Hematopoietic multipotent progenitor cell treated with erythropoietin and hydrocortisone succinate and interleukin-3 and kit ligand, for 4 days (in vitro differentiated cells): ENCODE results near the gene AFG1L.
A peak's percentile ranks its signal among the peaks of the same experiment; 100 is the strongest.

Experiments
- DNase-seq: peaks from one replicate; pipeline ENCODE4 v3.0.0-alpha.2; 2015

Gene AFG1L

DNA sequence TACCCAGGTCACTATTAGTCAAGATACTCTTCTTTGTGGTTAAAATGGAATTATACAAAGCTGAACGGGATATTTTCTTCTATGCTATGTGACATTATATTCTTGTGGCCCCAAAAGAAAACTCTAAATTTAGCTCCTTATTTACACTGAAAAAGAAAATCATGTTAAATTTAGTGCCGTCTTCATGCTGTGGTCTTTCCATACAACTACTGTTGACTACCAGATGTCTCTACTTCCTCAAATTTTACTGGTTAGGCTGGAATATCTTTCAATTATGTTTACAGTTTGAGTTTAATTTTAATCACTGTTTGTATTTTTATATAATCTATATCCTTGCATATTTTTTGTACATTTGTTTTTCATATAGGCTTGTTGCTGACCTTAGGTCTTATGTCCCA lies 170.2 kb downstream of the AFG1L start:
- peak; percentile 28 for DNase-seq

DNA sequence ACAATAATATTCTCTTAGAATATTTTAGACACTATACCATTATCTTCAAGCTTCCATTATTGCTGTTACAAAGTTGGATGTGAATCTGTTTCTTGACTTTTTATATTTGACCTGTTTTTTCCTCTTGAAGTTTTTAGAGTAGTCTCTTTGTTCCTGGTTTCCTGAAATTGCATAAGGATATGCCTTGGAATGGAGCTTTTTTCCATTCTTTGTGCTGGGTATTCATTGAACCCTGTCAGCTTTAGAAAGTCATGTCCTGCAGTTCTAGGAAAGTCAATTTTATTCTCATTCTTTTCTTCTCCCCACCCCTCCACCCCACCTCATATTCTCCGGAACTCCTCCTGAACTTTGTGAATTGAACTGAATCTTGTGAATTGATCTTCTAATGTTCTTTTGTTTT lies 173.5 kb downstream of the AFG1L start:
- no peak for DNase-seq

DNA sequence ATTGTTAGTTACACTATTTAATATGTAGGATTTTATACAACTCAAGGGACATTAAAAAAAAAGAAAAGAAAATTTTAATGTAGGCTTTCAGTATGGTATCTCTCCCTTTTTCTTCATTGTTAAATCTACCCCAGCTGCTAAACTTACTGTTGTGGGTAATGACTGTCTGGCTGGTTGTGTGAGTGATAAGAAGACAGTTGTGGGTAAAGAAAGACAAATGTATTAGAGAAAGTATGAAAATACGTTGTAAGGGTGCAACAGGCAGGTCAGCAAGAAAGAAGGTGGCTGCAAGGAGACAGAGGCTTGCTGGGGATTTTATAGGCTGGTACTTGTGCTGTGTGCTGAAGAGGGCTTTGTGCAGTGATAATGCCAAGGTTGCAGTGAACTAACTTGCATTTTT lies 174.5 kb downstream of the AFG1L start:
- peak; percentile 80 for DNase-seq

DNA sequence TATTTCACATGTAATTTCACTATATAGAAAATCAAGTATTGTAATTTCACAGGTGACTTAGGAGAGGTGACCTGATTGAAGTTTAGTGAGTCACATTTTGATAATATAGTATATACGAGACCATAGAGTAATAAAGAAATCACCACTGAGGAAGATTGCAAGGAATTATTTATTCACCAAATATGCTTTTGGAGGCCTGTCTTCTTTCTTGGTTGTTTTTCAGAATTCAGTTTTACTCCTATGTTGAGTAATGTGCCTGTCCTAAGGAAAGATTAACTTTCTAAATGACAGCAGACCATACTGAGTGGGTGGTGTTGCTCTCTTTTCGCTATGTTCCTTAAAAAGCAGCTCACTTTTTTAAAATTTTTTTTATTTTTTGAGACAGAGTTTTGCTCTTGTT lies 178.3 kb downstream of the AFG1L start:
- DNase-seq = no peak

DNA sequence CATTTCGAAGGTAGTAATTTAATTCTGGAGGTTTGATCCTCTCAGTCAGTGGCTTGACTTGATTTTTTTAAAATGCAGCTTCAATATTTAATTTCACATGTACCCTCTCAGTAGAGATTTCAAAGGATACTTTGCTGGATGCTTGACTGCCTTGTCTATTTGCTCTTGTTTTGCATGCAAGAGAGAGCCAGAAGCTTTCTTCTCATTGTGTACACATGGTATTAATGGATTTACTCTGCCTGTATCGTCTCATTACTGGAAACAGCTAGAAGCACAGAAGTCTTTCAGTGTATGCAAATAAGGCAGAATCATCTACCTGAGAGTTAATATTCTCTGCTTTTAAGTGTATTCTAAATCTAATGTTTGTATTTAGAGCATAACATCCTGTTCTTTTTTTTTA lies 181.5 kb downstream of the AFG1L start:
- DNase-seq = no peak

DNA sequence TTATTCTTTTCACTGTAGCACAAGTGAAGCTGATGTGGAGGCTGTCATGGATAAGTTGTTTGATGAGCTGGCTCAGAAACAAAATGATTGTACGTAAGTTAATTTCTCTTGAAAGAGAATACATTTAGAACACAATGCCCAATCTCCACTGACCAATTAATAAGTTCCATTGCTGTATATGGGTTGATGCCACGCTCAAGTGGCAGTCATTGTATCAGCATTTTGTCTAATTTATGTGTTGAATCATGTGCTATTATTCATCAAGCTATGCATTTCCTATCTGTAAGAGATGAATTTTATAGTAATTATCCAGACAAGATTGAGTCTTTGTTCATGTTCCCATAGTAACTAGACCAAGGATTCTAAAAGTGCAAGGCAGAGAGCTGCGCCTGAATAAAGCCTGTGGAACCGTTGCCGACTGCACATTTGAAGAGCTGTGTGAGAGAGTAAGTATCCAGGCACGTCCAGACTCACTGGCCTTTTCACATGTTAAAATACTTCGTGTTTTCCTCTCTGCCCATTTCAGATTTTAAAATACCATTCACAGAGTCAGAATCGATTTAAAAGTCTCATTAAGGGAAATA lies 182.1 kb downstream of the AFG1L start:
- no peak for DNase-seq

DNA sequence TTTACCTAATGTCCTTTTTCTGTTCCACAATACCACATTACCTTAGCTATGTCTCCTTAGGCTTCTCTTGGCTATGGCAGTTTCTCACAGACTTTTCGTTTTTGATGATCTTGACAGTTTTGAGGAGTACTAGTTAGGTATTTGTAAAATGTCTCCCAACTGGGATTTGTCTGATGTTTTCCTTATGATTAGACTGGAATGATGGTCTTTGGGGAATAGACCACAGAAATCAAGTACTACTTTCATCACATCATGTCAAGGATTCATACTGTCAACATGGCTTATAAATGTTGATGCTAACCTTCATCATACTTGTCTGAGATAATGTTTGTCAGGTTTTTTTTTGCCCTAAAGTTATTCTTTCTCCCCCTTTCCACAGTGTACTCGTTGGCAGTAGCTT lies 187.7 kb downstream of the AFG1L start:
- DNase-seq = no peak

DNA sequence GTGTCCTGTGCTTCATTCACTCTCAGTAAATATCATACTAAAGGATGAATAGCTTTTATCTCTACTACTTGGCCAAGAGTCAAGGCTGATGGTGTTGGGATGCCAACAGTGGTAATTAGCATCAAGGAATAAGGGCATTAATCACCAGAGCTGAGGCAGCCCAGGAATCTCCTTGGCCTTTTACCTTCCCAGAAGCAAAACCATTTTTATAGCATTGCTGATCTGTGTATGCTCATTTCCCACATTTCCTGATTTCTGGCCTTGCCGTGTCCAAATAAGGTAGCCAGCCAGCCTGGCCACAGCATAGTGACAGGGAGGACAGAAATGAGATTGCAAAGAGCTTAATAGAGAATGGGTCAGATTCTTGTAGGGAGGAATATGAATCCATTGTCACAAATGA lies 189.2 kb downstream of the AFG1L start:
- no peak for DNase-seq

DNA sequence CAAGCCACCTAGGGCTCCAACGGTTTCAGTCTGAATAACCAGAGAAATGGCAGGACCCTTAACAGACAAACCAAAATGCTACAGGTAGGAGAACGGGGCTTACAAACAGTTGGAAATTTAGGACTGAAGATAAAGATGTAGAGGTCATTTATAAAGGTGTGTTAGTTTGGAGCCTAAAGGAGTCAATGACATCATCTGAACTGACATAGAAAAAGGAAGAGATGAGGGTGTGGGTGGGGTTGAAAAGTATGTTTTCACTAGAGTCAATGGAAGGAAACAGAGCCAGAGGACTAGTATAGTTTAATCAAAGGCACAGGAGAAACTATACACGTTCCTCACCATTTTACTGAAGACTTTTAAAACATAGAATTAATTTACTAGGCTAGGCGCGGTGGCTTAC lies 194.8 kb downstream of the AFG1L start:
- DNase-seq = no peak

DNA sequence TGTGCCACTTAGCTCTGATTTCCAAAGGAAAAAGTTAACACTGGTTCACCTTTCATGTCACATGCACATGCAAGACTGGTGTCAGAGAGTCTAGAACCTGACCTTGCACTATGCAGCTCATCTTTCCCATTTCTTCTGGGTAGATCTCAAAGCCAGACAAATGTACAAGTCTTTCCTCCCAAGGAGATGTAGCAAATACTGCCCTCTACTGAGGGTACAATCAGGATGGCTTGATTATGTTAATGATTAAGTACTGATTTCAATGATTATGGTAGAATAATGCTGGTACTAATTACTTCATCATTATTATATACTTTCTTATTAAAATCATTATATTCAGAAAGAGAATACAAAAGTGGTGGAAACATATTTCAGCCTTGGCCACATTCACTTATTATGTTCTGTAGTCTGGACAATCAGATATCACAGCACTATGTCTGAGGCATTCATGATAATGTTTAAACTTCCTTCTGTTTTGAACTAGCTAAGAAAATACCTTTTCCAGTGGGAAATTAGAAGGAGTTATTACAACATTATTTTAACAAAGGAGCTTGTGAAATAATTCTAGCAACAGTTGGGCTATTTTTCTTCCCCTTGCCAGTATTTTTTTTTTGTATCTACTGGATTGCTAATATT lies 197.4 kb downstream of the AFG1L start:
- peak; percentile 76 for DNase-seq

DNA sequence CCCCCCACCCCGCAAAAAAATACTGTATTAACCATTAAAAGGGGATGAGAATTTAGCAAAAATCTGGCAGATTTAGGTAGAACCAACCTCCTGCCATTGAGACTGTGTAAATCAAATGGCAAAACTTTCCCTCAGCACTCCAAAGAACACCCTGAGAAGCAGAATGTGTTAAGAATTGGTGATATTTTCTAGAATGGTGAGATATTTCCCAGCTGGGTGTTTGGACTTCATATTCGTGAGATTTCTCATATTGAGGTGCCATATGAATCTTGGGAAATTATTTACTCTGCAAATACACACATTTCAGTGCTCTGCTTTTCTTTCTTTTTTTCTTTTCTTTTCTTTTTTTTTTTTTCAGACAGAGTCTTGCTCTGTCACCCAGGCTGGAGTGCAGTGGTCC lies 199.6 kb downstream of the AFG1L start:
- DNase-seq = no peak

DNA sequence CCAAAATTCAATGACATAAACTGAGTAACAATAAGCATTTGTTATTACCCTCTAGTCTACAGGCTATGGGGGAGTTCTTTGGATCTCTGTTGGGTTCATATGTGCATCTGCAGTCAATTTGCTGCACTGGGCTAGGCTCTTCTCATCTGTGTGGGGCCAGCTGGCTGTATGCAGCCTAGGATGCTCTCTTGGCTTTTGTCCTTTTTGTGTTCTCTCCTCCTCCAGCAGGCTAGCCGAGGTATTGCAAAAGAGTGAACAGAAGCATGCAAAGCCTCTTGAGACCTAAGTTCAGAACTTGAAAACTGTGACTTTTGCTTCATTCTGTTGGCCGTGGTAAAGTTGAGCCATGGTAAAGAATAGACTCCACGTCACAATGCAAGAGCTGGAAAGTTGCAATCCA lies 203.0 kb downstream of the AFG1L start:
- DNase-seq = peak; percentile 79

DNA sequence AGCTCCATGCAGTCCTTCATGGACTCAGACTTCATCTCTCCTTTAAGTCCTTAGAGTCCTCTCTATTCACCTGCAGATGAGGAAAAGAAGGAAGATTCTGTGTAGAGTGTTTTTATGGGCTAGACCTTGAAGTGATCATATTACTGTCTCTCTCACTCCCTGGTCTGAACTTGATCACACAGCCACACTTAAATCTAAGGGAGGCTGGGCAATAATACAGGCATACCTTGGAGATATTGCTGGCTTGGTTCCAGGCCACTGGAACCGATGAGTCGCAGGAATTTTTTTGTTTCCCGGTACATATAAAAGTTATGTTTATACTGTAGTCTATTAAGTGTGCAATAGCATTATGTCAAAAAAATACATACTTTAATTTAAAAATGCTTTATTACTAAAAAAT lies 206.7 kb downstream of the AFG1L start:
- no peak for DNase-seq

DNA sequence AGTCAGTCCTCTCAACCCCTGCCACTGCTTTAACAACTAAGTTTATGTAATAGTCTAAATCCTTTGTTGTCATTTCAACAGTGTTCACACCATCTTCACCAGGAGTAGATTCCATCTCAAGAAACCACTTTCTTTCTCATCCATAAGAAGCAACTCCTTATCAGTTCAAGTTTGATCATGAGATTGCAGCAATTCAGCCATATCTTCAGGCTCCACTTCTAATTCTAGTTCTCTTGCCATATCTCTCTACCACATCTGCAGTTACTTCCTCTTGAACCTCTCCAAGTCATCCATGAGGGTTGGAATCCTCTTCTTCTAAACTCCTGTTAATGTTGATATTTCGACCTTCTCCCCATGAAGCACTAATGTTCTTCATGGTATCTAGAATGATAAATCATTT lies 208.0 kb downstream of the AFG1L start:
- peak; percentile 74 for DNase-seq

DNA sequence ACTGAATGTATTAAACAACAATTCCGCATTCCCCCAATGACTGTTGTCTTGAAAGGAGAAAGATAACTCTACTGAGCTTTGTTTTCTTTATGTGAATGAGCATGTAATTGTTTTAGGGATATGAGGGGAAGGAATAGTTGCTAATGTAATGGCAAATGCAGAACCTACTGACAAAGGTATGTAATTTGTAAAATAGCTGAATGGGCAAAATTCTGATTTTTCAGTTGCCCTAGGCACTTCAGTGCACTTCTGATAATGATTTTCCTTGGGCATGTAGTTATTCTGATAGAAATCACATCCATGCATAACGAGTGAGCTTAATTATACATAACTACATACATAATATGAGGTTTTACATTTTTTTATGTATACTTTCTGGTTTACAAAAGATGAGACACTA lies 212.5 kb downstream of the AFG1L start:
- no peak for DNase-seq

DNA sequence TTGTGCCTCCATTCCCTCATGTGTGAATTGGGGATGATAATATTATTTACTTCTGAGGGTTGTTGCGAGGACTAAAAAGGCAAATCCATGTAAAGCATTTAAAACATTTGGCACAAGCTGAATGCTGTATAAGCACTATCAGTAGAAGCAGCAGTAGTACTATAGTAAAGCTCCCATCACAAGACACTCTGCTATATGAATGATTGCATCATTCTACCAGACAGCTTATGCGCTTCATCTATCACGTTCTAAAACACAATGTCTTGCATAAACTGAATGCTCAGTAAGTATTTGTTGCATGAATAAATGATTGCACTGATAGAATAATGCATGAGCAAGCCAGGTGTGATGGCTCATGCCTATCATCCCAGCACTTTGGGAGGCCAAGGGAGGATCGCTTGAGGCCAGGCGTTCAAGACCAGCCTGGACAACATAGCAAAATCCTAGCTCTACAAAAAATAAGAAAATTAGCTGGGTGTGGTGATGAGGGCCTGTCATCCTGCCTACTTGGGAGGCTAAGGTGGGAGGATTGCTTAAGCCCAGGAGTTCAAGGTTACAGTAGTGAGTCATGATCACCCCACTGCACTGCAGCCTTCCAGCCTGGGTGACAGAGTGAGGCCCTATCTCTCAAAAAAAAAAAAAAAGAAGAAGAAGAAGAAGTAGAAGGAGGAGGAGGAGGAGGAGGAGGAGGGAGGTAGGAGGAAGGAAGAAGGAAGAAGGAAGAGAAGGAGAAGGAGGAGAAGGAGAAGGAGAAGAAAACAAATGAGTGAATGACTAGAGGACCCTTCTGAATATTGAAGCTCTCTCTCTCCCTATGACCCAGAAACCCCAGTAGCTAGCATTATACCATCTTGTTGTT lies 215.8 kb downstream of the AFG1L start:
- DNase-seq = no peak

DNA sequence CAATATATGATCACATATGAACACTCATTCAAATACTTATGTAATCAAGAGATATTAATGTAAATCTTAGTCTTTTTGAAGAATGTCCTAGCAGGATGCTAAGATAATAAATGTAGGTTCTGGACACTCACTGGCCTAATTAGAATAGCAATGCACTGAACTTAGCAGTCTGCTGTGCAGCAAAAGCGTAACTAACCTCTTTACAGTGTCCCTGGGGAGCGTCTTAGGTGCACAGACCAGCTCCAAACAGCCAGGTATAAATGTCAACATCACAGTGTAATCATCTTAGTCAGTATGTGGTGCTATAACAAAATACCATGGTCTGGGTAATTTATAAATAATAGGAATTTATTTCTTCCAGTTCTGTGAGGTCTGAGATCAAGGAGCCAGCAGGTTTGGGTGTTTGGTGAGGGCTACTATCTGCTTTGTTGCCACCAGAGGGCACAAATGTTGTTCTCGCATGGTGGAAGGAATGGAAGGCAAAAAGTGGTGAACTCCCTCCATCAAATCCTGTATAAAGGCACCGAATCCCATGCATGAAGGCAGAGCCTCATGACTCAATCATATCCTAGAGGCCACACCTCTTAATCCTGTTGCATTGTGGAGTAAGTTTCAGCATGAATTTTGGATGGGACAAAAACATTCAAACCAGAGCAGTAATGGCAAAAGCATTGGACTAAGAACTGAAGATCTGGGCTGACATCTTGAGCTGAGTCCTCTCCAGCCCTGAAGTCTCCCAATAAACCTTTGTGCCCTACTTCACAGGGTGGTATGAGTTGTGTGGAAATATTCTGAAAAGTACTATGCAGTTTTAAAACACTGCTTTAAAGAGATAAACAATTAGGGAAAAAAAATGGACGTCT lies 224.1 kb downstream of the AFG1L start:
- peak; percentile 61 for DNase-seq

DNA sequence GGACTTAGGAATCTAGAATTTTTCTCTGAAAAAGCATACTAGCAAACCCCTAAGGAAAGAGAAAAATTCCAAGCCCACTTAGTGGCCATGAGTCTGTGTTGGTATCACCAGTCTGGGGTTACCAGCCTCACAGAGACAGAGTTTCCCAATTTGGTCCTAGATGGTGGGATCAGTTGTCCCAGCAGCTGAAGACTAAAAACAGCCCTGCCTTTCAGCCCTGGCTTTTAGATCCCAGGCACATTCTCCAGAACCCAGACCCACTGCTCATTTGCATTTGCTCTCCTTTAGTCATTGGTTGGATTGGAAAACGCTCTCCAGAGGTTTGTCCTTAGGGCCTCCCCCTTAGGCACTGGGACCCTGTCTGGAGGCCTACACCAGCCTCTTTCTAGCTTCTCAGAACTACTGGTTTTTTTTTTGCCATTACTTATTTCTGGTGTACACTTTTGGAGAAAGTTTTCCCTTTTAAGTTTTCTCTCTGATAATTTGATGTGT lies 226.8 kb downstream of the AFG1L start:
- no peak for DNase-seq

DNA sequence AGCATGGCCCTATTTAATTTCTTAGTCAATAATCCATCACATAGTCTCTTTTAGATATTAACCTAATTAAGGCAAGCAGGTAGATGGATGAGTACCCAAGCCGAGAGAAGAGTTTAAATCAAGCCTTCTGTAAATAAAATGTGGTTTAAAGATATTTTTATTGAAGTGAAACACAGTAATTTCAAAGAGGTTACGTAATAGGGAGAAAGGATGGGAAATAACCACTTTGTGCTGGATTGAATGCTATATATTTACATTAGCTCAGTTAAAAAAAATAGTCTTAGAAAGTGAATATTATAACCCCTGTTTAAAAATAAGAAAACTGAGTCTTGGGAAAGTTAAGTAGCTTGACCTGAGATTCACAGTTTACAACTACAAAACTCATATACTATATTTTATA lies 228.8 kb downstream of the AFG1L start:
- DNase-seq = no peak

DNA sequence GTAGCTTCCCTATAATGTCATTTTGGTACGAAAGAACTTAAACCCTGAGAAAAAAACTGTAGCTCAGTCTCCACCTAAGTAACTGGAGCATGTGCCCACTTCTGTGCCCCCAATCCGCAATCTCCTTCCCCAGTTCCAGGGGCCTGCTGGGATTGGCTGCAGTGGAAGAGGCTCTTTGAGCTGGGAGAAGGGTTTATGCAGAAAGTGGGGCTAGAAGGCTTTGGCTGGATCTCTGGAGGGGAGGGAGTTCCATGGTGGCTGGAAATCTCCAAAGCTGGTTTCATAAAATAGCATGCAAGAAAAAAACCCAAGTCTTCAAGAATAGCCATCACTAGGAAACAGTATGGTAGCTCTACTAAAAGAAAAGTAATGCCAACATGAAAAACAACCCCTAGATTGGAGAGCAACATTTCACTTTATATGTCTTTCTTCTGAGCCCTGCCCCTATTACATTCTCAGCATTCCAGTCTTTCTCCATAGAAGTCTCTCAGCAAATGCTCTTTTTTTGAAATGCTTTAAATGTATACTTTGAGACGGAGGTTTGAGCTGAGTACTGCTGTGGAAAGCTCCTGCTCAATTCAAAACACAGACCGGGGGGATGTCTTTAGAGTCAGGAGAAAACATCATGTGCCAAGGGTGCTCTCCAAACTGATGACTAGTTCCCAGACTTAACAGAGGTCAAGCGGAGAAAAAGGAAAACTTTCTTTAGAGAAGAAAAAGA lies 229.8 kb downstream of the AFG1L start:
- no peak for DNase-seq

DNA sequence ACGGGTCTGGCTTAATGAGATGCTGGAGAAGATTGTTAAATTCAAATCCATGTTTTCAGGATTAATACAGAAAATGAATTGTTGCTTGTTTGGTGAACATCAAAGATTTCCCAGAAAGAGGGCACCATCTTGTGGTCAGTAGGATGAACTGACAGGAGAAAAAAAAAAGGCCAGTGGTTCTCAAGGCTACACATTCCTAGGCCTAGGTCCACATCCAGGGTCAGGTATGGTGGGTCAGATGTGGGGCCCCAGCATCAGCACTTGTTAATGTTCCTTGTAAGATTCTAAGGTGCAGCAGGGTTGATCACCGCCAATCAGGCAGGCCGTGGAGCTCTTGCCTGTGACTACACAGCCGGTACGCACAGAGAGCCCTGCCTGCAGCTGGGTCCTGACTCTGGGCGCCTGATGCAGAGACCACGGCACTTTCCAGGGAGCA lies 231.9 kb downstream of the AFG1L start:
- peak; percentile 74 for DNase-seq

DNA sequence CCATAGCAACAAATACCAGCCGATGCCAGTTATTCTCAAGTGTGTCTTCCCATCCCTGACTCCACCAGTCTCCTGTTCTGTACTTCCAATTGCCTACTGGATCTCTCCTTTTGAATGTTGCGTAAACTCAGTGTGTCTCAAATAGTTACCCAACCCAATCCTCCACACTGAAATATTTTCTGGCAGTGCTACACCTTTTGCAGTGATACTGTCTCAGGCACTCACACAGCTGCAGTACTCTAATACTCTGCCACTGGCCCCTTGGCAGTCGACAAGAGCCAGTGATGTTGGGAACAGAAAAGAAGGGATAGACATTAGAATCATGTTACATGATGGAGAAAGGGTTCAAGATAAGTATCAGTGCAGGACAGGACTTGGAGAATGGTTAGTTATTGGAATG lies 234.0 kb downstream of the AFG1L start:
- no peak for DNase-seq
